ENCODE data around the gene CYP46A1.

CYP46A1 gene

DNA sequence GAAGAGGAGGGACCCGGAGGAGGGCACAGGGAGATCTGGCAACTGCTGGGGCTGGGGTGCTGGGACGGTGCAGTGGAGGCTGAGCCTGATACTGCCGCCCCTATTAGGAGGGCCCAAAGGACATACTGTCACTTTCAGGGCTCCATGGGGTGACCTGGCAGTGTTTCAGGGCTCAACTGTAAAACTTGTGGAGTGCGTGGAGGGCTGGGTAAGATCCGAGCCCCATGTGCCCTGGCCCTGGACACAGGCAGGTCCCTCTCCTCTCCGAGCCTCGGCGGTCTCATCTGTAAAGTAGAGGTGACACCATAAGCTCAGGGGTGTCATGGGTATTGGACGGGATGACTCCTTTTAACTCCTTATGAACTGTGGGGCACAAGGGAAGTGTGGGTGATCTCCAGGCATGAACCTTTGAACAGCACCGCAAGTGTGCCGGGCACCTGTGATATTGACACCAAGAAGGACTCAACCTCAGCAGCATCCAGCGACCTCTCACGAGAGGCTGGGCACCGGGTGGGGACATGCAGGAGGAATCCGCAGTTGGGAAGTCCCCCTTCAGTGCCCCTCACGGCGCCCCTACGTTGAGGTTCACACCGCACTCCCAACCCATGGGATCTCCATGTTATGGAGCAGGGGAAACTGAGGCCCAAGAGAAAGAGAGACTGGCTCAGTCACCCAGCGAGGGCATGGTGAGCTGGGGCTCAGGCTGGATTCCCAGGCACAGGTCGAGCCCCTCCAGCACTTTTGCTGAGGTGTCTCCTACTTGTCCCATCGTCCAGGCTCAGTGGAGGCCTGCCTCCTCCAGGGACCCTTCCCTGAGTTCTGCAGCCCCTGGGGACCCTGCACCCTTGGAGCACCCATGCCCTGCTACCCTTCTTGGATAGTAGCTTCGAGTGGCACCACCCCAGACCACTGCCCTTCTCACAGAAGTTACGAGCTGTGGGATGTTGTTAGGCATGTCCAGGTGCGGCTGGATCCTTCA is 58.7 kb downstream of the CYP46A1 start:
- TF ChIP-seq POLR2AphosphoS5 (IDR thresholded peaks at IDR 0.05; ENCODE audit: low read depth, low read length) = no peak
- no peak for TF ChIP-seq TAF1 (IDR thresholded peaks at IDR 0.05; ENCODE audit: borderline replicate concordance, insufficient read depth, low read length)
- TF ChIP-seq, protein P1, sequence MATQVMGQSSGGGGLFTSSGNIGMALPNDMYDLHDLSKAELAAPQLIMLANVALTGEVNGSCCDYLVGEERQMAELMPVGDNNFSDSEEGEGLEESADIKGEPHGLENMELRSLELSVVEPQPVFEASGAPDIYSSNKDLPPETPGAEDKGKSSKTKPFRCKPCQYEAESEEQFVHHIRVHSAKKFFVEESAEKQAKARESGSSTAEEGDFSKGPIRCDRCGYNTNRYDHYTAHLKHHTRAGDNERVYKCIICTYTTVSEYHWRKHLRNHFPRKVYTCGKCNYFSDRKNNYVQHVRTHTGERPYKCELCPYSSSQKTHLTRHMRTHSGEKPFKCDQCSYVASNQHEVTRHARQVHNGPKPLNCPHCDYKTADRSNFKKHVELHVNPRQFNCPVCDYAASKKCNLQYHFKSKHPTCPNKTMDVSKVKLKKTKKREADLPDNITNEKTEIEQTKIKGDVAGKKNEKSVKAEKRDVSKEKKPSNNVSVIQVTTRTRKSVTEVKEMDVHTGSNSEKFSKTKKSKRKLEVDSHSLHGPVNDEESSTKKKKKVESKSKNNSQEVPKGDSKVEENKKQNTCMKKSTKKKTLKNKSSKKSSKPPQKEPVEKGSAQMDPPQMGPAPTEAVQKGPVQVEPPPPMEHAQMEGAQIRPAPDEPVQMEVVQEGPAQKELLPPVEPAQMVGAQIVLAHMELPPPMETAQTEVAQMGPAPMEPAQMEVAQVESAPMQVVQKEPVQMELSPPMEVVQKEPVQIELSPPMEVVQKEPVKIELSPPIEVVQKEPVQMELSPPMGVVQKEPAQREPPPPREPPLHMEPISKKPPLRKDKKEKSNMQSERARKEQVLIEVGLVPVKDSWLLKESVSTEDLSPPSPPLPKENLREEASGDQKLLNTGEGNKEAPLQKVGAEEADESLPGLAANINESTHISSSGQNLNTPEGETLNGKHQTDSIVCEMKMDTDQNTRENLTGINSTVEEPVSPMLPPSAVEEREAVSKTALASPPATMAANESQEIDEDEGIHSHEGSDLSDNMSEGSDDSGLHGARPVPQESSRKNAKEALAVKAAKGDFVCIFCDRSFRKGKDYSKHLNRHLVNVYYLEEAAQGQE (IDR thresholded peaks at IDR 0.05; ENCODE audit: insufficient read depth in 1 of 2, low read depth in 2 of 2, low read length in 2 of 2) = no peak
- no peak for TF ChIP-seq SIN3A (IDR thresholded peaks at IDR 0.05; ENCODE audit: borderline replicate concordance, insufficient read depth, low read length)
- TF ChIP-seq FOXP2 (optimal IDR thresholded peaks at IDR 0.05; ENCODE audit: borderline replicate concordance, extremely low read depth, extremely low read length, insufficient read depth) = no peak

DNA sequence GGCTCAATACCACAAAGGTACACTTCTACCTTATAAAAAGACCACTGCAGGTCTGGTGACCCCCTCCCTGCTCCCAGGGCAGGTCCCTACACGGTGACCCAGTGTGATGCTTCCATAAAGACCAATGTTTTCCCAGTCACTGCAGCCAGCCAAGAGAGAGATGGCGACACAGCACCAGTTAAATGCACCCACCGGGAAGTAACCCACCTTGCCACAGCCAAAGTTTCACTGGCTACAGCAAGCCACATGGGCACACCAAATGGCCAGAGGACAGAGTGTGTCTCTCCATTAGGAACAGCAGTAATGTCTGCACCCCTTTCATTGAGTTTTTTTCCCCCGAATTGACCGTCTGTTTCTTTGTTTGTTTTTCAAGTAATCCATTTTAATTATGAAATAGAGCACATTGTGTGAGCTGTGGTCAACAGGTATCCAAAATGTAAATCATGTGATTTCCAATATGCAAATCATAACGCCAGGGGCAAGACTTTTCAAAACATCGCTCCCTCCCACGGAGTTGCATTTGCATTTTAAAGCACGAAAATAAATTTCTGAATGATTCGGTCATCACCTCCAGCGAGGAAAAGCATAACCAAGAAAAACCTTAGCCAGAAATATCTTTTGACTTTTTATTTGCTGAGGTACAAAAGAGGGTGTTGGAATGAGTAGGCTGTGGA is 60.2 kb downstream of the CYP46A1 start:
- no peak for TF ChIP-seq POLR2AphosphoS5 (IDR thresholded peaks at IDR 0.05; ENCODE audit: low read depth, low read length)
- TF ChIP-seq, protein P1 (IDR thresholded peaks at IDR 0.05; ENCODE audit: insufficient read depth in 1 of 2, low read depth in 2 of 2, low read length in 2 of 2) = no peak
- no peak for TF ChIP-seq SIN3A (IDR thresholded peaks at IDR 0.05; ENCODE audit: borderline replicate concordance, insufficient read depth, low read length)
- no peak for TF ChIP-seq FOXP2 (optimal IDR thresholded peaks at IDR 0.05; ENCODE audit: borderline replicate concordance, extremely low read depth, extremely low read length, insufficient read depth)
- no peak for TF ChIP-seq TAF1 (IDR thresholded peaks at IDR 0.05; ENCODE audit: borderline replicate concordance, insufficient read depth, low read length)

DNA sequence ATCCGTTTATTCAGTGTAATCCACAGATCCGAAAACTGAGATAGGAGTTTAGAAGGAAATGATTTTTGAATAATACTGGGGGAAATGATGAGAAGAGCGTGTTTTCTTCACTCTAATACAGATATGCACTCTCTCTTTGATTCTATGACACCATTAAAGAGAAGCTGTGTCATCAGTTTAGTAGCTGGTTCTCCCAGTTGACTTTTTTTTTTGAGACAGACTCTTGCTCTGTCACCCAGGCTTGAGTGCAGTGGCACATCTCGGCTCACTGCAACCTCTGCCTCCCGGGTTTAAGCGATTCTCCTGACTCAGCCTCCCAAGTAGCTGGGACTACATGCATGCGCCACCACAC is 60.8 kb downstream of the CYP46A1 start:
- TF ChIP-seq FOXP2 (optimal IDR thresholded peaks at IDR 0.05; ENCODE audit: borderline replicate concordance, extremely low read depth, extremely low read length, insufficient read depth) (no peak), POLR2AphosphoS5 (IDR thresholded peaks at IDR 0.05; ENCODE audit: low read depth, low read length) (no peak), TAF1 (IDR thresholded peaks at IDR 0.05; ENCODE audit: borderline replicate concordance, insufficient read depth, low read length) (no peak), SIN3A (IDR thresholded peaks at IDR 0.05; ENCODE audit: borderline replicate concordance, insufficient read depth, low read length) (no peak)
- TF ChIP-seq, protein P1 (IDR thresholded peaks at IDR 0.05; ENCODE audit: insufficient read depth in 1 of 2, low read depth in 2 of 2, low read length in 2 of 2) = no peak

DNA sequence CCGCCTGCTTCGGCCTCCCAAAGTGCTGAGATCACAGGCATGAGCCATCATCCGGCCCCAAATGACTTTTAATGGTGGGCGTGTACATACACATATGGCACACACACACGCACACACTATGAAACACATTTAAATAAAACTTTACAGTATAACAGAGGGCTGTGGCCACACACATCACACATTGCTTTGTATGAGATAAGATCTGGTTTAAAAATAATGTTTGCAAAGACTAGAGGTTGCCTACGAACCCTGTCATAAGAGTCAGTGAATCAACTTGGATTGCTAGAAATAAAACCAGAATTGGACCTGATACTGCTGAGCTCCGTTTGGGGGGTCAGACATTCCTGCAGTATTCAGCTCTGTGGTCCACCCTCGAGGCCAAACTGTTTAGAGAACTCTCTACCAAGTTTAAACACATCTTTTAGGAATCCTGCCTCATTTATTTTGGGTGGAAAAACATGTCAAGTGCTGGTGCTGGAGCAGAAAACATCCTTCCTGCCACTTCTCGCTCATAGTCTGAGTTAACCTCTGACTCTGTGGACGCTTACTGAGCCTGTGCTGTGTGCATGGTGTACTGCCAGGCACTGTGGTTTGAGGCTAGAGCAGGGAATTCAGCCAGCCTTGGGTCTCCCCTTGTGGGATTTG is 61.3 kb downstream of the CYP46A1 start:
- TF ChIP-seq FOXP2 (optimal IDR thresholded peaks at IDR 0.05; ENCODE audit: borderline replicate concordance, extremely low read depth, extremely low read length, insufficient read depth) = no peak
- TF ChIP-seq TAF1 (IDR thresholded peaks at IDR 0.05; ENCODE audit: borderline replicate concordance, insufficient read depth, low read length) = no peak
- TF ChIP-seq, protein P1 (IDR thresholded peaks at IDR 0.05; ENCODE audit: insufficient read depth in 1 of 2, low read depth in 2 of 2, low read length in 2 of 2) = no peak
- no peak for TF ChIP-seq SIN3A (IDR thresholded peaks at IDR 0.05; ENCODE audit: borderline replicate concordance, insufficient read depth, low read length)
- TF ChIP-seq POLR2AphosphoS5 (IDR thresholded peaks at IDR 0.05; ENCODE audit: low read depth, low read length) = no peak
